CD4-positive, alpha-beta T cell treated with Interleukin-4 for 1 hour (primary cell): ENCODE results near the gene ATG101.
"Not testable (repeated sequence)": the region's sequence is repeated elsewhere in the genome, so short reads cannot be mapped to it uniquely, and the experiment has no call there.

Experiments
- DNase-seq, 2 donors: peaks; one replicate each; pipeline ENCODE4 v3.0.0-alpha.2; 2020 to 2022

Gene ATG101

DNA sequence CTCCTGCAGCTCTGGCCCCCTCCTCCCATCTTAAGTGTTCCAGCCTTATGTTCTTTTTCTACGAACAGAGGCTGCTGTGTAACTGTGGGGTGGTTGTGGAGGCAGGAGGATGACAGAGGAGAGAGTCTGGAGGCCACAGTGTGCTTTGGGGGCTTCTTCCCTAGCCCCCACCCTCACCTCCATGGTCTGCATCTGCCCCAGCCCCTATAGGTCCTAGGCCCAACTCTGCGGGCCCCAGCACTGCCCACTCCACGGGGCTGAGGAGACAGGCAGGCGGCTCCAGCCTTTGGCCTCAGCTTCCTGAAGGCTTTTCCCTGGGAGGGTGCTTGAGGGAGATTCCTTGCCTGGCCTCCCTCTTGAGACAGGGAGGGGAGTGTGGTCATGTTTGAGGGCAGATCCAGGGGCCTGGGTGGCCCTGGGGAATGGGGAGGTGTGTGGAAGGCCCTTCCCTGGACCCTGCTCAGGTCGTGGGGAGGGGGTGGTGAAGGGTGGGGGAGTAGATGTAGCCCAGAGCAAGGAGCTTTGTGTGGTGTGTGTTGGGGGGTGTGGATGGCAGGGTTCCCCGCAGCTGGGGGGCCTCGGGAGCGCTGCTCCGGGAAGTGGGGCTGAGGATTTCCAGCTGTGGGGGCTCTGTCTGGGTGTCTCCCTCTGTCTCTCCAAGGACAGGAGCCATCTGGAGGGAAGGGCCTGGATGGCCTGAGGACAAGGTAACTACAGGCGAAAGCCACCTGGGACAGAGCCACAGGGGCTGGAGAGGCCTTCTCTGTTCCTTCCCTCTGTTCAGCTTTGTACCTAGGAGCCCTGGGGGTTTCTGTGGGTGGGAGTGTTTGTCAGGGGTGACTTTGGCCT, 10.8 kb downstream of the ATG101 start:
- DNase-seq = no peak

DNA sequence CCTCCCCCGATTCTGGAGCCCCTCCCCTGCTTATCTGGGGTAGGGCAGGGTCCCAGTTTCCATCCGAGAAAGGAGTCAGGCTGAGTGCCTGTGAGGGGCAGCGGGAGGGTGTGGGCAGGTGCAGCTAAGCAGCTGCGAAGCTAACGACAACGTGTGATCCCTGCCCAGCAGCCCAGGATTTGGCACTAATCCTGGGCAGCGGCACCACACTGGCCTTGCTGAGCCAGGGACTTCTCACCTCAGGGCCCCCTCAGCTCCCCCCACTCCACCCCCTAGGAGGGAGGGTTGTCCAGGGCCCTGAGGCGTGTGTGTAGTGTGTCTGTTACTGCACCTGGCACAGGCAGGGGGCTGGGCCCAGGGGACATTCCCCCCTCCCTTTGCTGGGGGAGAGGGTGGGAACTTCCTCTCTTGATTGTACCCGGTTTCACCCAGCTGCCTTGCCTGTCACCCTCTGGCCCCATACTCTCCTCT, 11.5 kb downstream of the ATG101 start:
- peak in 1 of 2 donors; percentile 75 for DNase-seq

DNA sequence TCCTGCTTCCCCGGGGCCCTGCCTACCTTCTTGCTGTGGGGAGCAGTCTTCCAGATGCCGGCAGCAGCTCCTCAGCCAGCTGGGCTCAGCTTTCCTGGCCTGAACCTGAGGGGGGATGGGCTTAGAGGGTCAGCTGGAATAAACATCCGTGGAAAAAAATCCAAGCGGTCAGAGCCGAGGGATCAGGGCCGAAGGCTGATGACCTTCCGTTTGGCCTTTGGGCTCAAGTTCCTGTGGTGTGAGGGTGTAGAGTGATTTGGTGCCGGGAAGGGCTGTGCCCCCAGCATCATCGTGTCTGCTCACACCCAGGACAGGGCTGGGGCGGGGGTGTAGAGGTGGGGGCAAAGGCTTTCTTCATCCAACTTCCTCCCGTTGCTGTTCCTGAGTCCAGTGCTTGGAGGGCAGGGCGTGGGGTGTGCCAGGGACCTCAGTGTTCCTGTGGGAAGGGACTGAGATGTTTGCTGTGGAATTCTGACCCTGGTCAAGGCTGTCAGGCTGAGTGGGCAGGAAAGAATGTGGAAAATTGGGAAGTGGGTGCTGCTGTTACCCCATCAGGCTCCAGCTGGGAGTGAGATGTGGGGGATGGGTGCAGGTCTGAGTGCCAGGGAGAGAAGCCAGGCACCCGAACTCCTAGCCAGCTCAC, 12.4 kb downstream of the ATG101 start:
- DNase-seq = no peak

DNA sequence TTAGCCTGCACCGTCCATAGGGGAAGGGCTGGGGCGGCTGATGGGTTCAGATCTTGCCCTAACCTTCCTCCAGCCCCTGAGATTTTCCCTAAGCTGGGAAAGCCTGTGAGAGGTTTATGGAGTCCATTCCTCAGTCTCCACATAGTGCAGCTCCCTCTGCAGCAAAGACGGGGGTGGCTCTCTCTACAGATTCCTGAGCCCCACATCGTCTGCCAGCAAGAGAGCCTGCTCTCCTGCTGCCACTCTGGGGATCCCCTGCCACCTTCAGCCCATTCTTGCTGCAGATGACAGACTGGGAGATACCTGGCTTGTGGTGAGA, 12.8 kb downstream of the ATG101 start:
- DNase-seq = no peak

DNA sequence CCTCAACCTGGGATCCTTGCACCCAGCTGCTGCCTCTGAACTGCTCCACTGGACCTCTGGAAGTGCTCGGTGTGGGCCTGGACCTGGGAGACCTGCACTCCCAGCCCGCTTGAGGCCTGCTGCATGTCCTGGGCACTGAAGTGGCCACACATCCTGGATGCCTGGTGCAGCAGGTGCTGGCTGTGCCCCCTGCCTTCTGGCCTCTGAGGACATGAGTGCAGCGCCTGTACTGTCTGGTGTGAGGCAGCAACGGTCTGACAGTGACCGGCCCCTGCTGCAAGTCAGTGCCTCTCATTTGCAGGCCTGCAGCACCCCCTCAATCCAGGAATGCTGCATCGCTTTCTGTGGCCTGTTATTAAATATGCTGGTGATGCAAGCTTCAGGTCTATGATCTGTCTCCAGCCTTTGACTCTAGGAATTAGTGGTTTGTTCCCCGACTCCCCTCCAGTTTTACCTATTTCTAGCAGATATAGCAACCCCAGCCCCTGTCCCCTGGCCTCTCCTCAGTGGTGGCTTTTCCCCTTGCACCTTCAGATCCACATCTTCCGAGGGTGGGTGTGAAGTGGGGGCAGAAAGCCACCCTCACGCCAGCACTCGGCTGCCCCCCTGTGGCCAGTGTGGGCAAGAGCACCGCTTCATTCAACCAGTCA, 13.3 kb downstream of the ATG101 start:
- peak; percentile 70 to 71 for DNase-seq

DNA sequence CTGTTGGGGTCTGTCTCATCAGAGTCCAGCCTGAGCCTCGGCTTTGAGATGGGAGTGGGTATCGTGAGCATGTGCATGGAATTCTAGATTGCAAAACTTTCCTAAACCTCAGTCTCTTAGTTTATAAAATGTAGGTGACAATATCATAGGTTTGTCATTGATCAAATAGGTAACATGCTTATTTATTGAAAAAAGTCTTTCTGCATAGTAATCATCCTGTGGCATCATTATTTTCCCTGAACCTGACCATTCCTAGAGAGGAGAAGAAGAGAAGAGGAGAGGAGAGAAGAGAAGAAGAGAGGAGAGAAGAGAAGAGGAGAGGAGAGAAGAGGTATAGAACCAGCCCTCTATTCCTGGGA, 13.8 kb downstream of the ATG101 start:
- no peak for DNase-seq

DNA sequence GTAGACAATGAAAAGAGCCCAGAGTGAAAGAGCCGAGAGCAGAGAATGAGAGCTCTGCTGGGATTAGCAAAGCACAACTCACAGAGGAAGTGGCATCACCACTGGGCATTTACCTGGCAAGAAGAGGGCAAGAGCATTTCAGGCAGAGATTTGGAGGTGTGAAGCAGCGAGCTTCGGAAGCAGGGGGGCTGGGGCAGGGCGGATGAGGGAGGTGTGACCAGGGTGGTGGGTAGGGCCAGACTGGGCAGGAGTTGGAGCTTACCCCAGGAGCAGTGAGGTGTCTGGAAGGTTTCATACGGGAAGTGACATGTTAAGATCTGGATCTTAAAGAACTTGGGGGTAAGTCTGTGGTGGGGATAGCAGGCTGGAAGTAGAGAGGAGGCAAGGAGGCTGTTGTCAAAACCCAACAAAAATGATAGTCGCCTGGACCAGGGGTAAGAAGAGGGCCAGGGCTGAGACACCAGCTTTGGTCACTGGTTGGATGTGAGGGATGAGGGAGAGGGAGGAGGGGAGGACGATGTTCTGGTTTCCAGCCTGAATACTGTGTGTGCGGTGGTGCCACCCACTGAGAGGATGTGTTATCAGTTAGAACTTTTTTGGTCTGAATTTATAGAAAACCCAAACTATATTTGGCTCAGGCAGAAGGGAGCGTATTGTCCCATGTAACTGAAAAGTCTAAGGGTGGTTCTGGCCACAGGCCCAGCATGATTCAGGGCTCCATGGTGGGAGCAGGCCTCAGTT, 14.9 kb downstream of the ATG101 start:
- no peak for DNase-seq

DNA sequence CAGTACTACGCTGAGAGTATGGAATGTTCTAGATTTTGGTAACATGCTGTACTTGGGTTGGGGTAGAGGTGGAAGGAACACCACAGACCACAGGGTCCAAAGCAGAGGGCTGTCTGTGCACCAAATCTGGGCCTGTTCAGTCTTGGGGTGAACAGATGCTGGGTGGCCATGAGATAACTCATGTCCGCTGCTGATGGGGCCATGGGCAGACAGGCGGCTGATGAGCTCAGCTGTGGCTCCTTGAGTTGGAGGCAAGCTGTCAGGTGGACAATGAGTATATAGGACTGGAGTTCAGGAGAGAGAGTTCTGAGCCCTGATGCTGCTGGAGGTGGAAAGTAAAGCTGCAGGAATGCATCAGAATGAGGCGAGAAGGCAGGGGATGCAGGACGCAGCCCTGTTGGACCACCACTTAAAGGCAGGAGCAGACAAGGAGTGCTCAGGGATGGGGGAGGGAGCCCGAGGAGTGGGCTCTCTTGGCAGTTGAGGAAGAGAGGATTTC, 16.0 kb downstream of the ATG101 start:
- DNase-seq = no peak

DNA sequence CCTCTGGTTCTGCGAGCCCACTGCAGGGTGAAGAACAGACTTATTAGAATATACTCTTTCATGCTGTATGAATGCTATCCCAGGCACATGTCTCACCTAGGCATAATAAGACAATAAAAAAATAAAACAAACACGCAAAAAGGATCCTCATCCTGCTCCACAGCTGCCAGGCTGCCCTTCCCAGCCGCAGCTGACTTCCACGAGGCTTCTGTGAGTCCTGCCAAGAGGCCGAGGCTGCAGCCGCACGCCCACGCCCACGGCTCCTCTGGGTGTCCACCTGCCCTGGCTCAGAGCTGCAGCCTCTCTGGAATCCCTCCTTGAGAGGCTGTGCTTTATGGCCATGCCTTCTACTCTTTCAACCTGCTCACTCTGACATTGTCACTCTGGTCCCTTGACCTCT, 16.6 kb downstream of the ATG101 start:
- DNase-seq = no peak

DNA sequence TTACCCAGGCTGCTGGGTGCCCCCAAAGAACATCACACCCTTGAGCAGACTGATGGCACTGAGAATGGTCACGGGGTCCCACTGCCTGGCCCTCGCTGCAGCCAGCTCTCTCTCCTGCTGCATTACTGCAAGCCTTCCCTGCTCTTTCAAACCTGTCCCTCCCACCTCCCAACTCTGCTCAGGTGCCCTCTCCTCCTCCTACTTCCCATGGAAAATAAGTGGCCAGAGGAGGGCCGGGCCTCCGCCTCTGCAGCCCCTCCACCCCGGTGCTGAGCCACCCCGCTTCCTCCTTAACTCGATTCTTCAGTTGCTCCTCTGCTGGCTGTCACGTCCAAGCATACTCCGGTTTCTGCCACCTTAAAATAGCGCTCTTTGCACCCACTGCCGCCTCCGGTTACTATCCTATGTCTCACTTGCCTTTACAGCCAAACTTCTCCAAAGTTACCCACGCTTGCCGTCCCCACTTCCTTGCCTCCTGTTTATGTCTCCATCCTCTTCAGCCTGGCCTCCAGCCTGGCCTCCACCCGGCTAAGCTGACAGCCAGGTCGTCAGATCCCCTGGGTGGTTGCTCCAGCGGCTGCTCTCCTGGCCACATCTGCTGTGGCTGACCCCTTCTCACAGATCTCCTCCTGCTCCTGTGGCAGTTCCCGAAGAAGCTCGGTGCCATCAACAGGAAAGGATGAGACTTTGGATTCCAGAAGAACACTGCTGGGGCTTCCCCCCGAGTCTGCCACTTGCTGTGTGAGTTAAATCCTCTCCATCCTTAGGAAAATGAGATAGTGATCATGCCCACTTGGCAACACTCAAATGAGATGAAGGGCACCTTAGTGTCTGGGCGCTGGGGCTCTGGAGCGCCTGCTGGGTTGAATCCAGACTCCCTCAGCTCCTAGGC, 17.4 kb downstream of the ATG101 start:
- no peak for DNase-seq

DNA sequence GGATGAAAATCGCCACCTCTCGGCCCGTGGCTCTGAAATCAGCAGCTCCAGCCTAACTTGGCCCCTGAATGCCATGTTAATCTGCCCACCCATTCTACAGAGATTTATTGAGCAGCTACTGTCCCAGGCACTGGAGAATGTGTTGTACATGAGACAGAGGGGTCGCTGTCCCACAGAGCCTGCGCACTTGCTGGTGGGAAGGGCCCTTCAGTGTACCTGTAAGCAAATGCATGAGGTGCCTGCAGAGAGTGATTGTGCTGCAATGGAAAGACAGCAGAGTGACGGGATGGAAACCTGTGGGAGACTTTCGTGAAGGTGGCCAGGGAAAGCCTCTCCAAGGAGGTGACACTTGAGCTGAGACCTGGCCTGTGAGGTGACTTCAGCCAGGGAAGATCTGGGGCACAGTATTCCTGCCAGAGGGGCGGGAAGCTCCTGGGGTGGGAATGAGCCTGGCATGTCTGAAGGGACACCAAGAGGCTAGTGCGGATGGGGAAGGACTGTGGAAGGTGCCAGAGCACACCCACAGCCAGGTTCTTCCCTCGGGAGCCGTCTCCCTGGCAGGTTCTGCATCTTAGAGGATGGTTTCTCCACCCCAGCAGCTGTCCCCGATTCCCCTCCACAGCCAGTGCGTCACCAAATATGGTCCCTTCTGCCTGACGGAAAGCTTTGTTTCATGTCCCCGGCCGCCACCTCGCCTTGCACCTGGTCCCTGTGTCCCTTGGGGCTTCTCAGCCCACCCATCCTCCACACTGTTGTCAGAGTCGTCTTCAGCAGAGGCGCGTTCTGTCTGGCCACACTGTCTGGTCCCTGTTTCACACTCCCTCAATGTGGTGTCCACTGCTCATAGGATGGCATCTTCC, 18.4 kb downstream of the ATG101 start:
- peak in 1 of 2 donors; percentile 44 for DNase-seq

DNA sequence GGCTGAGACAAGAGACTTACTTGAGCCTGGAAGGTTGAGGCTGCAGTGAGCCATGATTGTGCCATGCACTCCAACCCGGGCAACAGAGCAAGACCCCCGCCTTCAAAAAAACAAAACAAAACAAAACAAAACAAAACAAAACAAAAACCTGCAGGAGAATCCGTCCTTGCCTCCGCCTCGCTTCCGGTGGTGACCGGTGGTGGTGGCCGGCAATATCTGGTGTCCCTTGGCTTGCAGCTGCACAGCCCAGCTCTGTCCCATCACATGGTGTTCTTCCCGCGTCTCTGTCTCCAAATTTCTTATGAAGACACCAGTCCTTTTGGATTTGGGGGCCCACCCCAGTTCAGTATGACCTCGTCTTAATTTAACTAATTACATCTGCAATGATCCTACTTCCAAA, 19.7 kb downstream of the ATG101 start:
- no peak for DNase-seq

DNA sequence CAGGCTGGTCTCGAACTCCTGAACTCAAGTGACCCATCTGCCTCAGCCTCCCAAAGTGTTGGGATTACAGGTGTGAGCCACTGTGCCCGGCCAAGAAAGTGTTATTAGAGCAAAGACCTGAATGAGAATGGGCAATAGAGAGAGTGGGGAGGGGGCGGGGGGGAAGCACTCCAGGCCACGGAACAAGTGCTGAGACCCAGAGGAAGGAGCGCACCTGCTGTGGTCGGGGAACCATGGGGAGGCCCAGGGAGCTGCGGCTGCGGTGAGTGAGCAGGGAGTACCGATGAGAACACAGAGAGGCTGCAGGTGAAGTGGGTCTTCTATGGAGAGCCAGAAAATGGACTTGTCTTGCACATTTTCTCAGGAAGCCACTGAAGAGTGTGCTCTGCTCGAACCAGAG, 20.5 kb downstream of the ATG101 start:
- no peak for DNase-seq

DNA sequence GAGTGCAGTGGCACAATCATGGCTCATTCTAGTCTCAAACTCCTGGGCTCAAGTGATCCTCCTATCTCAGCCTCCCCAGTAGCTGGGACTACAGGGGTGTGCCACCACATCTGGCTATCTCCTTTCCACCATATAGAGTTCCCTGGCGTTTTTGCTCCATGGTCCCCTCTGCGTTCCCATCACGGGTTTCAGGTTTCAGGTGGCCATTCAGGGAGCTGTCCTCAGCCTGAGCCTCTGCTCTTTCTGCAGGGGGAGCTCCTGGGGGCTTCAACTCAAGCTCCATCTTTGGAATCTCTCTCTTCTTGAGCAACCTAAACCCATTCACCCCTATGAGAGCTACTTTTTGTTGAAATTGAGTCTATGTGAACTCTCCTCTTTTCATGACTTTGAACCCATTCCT, 21.3 kb downstream of the ATG101 start:
- DNase-seq = no peak

DNA sequence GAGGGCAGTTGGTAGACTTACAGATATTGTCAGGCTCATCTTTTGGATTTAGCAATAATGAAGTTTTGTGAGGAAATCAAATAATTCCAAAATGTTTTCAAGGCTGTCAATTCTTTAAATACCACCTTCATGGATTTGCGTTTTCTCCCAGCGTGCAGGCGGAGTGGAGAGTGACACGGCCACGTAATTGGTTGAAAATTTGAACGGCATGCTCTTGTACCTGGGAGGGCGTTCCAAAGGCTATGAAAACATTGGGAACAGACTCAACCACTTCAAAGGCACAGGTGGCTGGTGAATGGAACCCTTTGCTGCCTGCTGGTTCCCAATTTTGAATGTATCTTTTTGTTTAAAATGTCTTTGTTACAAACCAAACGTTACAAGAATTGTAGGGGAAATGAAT, 22.1 kb downstream of the ATG101 start:
- no peak for DNase-seq

DNA sequence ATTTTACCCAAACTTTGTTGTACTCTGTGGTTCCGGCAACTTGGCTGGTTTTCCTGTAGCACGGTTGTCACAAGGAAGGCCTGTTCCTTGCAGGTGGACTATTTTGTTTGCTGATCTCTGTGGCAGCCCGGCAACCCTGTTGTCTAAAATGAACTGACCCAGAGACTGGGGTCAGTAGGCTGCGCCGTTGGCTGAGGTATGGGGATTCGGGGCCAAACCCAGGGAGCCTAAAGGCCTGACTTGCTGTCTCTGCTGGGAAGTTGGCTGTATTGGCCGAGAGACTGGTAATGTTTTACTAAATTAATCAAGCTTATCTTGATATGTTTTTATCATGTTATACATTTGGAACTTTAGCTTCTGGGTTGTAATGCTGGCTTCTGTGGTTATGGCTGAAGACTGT, 23.6 kb downstream of the ATG101 start:
- DNase-seq = no peak

DNA sequence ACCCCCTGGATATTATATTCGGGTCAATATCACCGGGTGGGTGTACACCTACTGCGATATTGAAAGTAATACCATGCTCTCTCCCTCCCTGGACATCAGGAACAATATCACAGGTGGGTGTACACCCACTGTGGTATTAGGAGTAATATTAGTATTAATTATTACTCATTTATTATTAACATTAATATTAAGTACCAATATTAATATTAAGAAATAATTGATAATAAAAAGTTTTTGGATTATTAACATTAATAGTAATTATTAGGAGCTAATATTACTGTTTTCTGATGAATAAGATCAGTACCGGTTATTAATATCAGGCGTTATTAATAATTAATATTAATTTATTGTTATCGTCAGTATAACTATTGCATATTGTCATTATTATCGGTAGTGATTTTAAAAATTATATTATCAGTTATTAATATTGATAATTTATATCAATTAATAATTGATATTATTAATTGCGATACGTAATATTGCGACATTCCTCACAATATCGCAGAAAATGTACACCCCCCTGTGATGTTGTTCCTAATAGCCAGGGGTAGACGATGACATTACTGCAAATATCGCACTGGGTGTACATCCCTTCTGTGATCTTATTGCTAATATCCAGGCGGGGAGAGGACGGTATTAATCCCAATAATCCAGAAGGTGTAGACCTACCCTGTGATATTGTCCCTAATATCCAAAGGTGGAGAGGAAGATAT, 26.7 kb downstream of the ATG101 start:
- no peak for DNase-seq

DNA sequence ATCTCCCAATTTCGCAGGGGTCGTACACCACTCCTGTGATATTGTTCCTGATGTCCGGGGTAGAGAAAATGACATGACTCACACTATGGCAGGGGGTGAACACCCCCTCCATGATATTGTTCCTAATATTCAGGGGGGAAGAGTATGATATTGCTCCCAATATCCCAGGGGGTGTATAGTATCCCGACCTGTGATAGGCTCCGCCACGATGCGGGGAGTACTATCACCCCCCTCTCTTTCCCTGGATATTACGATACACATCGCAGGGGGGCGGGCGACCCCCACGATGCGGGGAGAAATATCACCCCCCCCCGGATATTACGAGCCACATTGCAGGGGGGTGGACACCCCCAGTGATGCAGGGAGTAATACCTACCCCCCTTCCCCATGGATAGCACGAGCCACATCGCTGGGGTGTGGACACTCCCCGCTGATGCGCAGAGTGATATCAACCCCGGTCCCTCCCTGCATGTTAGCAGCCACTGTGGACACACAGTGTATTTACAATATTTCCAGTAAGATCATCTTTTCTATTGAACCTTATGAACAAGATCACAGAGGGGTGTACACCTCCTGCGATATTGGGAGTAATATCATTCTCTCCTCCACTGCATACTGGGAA, 27.4 kb downstream of the ATG101 start:
- DNase-seq = no peak

DNA sequence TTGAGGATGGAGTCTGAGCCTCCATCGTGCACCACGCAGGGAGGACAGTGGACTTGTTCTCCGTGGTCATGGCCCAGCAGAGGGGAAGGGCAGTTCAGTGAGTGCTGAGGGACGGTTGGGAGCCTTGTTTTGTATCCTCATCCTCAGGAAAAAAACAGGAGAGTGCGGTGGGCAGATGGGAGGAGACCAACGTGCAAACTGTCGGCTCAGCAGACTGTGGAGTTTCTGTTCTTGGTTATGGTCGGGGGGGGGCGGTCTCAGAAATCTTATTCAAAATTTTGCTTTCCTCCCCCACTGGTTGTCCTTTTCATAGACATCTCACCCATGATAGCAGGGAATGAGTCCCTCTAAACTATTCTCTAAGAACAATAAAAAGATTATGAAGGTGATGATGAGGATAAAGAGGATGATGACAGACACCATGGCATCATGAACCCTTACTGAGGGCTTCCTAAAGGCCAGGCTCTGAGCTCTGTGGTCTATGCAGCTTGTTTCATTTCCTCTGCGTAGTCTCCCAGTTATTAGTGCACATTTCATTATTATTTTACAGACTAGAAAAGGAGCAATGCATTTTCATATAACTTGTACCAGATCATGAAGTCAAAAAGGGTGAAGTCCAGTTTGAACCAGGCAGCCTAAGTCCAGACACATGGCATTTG, 34.8 kb downstream of the ATG101 start:
- not testable (repeated sequence) for DNase-seq
